ENCODE data around the gene C16orf54.
"Not testable (repeated sequence)": the region's sequence is repeated elsewhere in the genome, so short reads cannot be mapped to it uniquely, and the experiment has no call there.

The C16orf54 gene

DNA sequence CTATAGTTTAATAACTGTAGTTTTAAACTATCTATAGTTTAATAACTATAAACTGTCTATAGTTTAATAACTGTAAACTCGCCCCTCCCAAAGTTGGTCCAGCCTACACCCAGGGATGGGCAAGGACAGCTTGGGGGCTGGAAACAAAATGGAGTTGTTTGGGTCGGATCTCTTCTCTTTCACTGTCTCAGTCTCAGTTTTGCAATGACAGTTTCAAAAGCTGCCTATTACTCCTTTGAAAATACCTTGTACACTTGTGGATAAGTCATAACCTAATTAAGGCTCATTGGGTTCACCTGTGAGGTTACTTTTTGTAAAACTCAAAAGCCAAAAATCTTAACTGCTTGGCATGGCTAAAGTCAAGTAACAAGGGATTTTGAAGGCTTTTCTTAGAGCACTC lies 31.4 kb downstream of the C16orf54 start:
- TF ChIP-seq, protein P1, sequence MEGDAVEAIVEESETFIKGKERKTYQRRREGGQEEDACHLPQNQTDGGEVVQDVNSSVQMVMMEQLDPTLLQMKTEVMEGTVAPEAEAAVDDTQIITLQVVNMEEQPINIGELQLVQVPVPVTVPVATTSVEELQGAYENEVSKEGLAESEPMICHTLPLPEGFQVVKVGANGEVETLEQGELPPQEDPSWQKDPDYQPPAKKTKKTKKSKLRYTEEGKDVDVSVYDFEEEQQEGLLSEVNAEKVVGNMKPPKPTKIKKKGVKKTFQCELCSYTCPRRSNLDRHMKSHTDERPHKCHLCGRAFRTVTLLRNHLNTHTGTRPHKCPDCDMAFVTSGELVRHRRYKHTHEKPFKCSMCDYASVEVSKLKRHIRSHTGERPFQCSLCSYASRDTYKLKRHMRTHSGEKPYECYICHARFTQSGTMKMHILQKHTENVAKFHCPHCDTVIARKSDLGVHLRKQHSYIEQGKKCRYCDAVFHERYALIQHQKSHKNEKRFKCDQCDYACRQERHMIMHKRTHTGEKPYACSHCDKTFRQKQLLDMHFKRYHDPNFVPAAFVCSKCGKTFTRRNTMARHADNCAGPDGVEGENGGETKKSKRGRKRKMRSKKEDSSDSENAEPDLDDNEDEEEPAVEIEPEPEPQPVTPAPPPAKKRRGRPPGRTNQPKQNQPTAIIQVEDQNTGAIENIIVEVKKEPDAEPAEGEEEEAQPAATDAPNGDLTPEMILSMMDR (IDR thresholded peaks at IDR 0.05; ENCODE audit: low read depth, low read length), result no peak
- H3K4me3 ChIP-seq (replicated peaks in 1 of 2; ENCODE audit: low read depth in 2 of 2, low read length in 2 of 2), result no peak overlapping the region
- no peak for DNase-seq (ENCODE audit: low read depth in 2 of 2)

DNA sequence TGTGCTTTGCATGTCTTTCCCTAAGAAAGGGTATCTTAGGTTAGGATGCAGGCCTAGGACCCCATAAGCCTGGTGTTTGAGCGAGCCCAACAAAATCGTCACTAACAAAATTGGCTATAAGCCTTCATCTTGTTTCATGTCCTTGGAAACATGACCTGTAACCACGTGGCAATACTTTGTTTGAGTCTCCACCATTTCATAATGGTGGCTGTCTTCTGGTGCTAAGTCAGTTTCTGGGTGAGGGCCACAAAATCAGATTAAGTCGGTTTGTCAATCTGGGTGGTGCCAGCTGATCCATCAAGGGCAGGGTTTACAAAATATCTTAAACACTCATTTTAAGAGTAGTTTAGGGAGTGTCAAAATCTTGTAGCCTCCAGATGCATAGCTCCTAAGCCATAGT lies 33.0 kb downstream of the C16orf54 start:
- no peak overlapping the region for H3K4me3 ChIP-seq (replicated peaks in 1 of 2; ENCODE audit: low read depth in 2 of 2, low read length in 2 of 2)
- DNase-seq (ENCODE audit: low read depth in 2 of 2), result no peak
- TF ChIP-seq, protein P1 (IDR thresholded peaks at IDR 0.05; ENCODE audit: low read depth, low read length), result no peak

DNA sequence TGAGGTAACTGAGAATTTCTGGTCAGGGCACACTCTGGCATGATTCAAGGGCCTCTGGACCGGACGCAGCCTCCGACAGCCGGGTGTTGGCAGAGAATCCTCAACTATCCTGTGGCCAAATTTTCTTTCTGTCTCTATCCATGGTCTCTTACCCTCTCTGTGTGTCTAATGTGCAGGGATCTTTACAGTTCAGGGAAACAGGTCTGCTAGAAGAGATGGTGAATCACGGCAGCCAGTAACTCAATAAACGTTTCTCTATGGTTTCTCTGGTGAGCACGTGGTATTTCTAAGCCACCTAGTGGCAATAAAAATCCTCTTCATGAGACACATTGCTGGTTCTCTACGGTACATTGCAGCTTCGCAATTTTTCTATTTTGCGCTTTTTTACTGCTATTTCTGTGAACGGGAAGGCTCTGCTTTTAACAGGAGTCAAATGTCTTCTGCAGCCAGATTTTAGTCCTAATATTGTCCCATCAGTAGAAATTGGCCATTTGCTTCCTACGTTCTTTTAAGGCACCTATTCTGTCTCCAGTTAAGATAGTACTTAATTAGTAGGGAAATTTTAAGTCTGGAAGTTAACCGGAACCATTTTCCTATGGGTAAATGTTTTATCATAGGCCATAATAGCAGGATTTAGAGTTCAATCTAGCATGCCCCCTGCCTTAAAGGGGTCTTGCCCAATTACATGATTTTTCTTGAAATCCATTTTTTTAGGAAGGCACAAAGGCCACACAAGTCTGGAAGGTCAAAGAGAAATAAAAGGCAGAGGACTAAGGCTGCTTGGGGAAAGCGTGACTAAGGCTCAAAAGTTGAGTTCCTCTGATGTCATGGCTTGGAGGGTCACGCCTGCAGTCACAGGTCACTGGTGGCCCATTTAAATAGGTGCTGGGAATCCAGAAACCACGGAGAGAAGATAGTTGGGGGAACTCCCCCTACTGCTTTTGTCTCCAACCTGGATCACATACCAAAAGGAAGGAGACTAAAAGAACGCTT lies 35.3 kb downstream of the C16orf54 start:
- TF ChIP-seq, protein P1 (IDR thresholded peaks at IDR 0.05; ENCODE audit: low read depth, low read length), result peak; percentile 59
- peak; percentile 76 to 82 for DNase-seq (ENCODE audit: low read depth in 2 of 2)
- H3K4me3 ChIP-seq (replicated peaks in 1 of 2; ENCODE audit: low read depth in 2 of 2, low read length in 2 of 2), result no peak overlapping the region

DNA sequence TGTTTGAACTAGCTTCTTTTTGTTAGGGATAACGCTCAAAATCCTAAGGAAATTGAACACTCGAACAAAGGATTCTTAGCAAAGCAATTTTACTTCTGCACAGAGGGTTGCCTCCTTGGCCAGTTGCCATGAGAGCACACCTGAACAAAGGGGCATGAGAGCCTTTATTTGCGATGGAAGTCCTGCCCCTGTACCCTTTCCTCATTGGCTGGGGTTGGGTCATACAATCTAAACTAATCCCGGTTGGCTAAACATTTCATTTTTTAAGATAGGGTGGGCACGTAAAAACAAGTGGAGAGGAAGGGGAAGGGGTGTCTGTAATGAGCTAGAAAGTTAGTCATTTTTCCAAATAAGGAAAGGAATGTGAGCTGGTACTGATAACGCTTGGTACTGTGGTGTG lies 36.1 kb downstream of the C16orf54 start:
- not testable (repeated sequence) for DNase-seq (ENCODE audit: low read depth in 2 of 2); H3K4me3 ChIP-seq (replicated peaks in 1 of 2; ENCODE audit: low read depth in 2 of 2, low read length in 2 of 2)

DNA sequence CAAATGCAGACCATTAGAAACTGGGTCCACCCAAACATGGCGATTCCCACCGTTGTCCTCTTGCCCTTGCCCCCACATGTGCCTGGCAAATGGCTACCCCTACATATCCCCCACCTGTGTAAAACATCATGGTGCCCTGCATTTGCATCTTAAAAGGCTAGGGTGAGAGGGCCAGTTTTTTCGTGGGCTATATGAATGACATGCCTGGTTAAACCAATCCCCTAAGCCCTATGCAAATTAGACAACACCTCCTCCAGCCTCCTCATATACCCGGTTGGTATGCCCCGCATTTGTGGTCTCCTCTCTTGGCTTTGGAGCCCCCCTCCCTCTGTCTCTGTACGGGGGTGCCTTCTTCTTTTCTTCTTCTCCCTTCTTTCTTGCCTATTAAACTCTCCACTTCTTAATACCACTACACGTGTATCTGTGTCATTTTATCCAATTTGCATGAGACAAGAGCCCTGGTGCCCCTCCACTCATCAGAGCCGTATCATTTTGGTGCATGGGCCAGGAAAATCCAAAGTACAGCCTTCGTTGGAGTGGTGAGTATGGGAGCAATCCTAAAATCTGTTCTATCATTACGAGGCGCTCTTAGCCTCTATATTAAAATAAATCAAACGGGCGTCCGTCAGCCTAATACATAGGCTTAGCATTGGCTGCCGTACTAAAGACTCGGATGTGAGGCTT lies 36.7 kb downstream of the C16orf54 start:
- DNase-seq (ENCODE audit: low read depth in 2 of 2), result no peak
- no peak overlapping the region for H3K4me3 ChIP-seq (replicated peaks in 1 of 2; ENCODE audit: low read depth in 2 of 2, low read length in 2 of 2)
- TF ChIP-seq, protein P1 (IDR thresholded peaks at IDR 0.05; ENCODE audit: low read depth, low read length), result no peak

DNA sequence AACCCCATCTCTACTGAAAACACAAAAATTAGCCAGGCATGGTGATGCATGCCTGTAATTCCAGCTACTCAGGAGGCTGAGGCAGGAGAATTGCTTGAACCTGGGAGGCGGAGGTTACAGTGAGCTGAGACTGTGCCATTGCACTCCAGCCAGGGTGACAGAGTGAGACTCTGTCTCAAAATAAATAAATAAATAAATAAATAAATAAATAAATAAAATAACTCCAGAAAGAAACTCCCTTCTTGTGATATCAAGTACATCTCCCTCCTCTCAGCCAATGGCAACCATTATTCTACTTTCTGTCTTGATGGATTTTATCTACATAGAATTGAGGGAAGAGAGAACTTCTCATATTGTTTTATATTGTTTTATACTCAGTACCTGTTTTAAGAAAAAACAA lies 38.6 kb downstream of the C16orf54 start:
- H3K4me3 ChIP-seq (replicated peaks in 1 of 2; ENCODE audit: low read depth in 2 of 2, low read length in 2 of 2); DNase-seq (ENCODE audit: low read depth in 2 of 2): not testable (repeated sequence)

DNA sequence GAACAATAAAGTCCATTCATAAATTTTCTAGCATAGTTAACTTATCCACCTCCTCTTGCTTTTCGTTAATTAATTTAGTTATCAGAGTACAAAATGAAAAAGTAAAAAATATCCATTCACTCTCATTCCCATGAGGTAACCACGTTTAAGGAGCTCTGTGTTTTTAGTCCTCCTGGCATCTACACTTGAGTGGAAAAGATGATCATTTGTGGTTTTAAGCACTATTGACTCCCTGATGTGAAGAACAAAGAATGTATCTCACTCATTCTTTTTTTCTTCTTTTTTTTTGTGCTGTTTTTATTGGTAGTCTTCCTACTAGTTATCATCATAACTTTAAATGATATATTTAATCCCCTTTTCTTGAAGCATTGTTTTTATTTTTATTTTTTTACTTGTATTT lies 40.8 kb downstream of the C16orf54 start:
- no peak overlapping the region for H3K4me3 ChIP-seq (replicated peaks in 1 of 2; ENCODE audit: low read depth in 2 of 2, low read length in 2 of 2)
- DNase-seq (ENCODE audit: low read depth in 2 of 2), result no peak
- TF ChIP-seq, protein P1 (IDR thresholded peaks at IDR 0.05; ENCODE audit: low read depth, low read length), result no peak

Measured in cardiac fibroblast (primary cell).